ENCODE data around the gene EIF2S2.
A peak's percentile ranks its signal among the peaks of the same experiment; 100 is the strongest.

The EIF2S2 gene

DNA sequence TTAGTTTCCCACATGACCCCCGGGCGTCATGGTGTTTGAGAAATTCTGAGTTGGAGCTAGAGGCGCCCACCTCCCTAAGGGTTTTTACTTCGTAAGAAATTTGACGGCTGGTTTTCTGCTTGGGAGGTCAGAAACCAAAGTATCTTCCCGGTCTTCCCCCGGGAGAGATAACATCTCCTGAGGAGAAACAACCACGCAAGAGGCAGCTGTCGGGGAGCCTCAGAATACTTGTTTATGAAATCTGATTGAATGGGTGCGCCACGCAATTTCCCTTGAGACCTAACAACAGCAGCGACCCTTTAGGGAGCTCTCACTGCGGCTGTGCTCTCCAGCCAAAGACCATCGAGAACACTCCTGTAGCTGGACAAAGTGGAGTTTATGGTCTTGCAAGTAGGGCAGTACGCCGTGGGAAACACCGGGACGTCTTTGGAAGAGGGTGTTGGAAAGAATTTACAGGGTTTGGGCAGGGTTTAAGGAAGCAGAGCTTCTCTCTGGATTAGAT is 608 bp upstream of the EIF2S2 start:
- H3K27ac ChIP-seq (ENCODE audit: low read depth, low read length) = peak overlapping the region; percentile 69
- peak overlapping the region; percentile 94 for H3K9ac ChIP-seq (ENCODE audit: low read length)
- peaks cover 9% of the 10 kb centered on the region; the same call in 1 of the 2 replicates for H3F3A ChIP-seq (ENCODE audit: insufficient read depth)
- peaks cover 44% of the 10 kb centered on the region for H3K79me2 ChIP-seq (ENCODE audit: insufficient read depth, low read length)
- TF ChIP-seq EZH2phosphoT487 (conservative IDR thresholded peaks at IDR 0.05; ENCODE audit: low read length) = no peak
- TF ChIP-seq, protein P1, sequence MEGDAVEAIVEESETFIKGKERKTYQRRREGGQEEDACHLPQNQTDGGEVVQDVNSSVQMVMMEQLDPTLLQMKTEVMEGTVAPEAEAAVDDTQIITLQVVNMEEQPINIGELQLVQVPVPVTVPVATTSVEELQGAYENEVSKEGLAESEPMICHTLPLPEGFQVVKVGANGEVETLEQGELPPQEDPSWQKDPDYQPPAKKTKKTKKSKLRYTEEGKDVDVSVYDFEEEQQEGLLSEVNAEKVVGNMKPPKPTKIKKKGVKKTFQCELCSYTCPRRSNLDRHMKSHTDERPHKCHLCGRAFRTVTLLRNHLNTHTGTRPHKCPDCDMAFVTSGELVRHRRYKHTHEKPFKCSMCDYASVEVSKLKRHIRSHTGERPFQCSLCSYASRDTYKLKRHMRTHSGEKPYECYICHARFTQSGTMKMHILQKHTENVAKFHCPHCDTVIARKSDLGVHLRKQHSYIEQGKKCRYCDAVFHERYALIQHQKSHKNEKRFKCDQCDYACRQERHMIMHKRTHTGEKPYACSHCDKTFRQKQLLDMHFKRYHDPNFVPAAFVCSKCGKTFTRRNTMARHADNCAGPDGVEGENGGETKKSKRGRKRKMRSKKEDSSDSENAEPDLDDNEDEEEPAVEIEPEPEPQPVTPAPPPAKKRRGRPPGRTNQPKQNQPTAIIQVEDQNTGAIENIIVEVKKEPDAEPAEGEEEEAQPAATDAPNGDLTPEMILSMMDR (IDR thresholded peaks at IDR 0.05; ENCODE audit: insufficient read depth, low read length, poor library complexity, severe bottlenecking) = no peak
- no peaks in the 10 kb centered on the region for H3K9me2 ChIP-seq (replicated peaks; ENCODE audit: insufficient read depth, low read length)
- peak overlapping the region; percentile 99 for H3K4me2 ChIP-seq (ENCODE audit: low read depth, low read length, poor library complexity, severe bottlenecking)
- H2AFZ ChIP-seq (ENCODE audit: low read depth, low read length, severe bottlenecking) = peak overlapping the region; percentile 89
- no peaks in the 10 kb centered on the region for H3K9me3 ChIP-seq (ENCODE audit: insufficient read depth, low read length)
- peak overlapping the region; percentile 83 for H3K4me3 ChIP-seq (ENCODE audit: insufficient read depth, low read length, poor library complexity, severe bottlenecking)
- H3K27me3 ChIP-seq (ENCODE audit: low read length) = no peaks in the 10 kb centered on the region
- H4K20me1 ChIP-seq (ENCODE audit: low read depth, low read length) = peaks cover 32% of the 10 kb centered on the region
- peaks cover 20% of the 10 kb centered on the region for H3K36me3 ChIP-seq (ENCODE audit: low read length)

DNA sequence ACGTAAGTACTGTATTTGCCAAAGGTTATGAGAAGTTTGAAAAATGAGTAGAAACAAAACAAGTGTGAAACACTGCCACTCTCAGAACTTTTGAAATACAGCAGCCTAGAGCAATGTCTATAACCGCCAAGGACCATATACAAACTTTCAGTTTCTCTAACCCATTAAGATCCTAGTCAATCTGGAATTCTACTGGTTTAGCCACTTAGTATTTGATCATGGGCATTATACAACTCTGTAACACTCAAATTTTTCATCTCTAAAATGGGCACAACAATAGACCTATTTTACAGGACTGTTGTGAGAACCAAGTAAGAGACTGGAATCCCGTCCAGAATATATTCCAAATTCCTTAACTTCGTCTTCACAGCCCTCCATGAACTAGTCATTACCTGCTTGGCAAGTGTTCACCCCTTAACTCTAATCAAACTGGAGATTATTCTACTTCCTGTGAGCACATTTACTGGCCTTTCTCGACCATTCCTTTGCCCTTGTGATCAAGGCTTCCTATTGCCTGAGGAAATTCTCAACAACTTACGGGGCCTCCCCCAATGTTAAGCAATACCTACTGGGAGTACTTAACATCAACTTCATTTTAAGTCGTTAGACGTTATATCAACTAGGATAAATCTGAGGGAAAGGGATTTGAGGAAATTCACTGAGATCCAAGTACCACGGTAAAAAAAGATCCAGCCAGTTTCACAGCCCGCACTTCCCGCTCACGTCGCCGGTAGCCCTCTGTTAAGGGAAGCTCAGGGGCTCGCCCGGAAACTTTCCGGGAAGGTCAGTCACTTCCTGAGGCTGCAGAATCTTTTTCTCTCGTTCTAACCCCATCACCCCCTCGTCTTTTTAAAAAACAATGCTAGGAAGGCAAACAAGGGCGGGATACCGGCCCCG is 1.1 kb downstream of the EIF2S2 start:
- Histone ChIP-seq H3K9me2 (replicated peaks; ENCODE audit: insufficient read depth, low read length) (no peaks in the 10 kb centered on the region), H3K4me2 (ENCODE audit: low read depth, low read length, poor library complexity, severe bottlenecking) (peak overlapping the region; percentile 82), H3K36me3 (ENCODE audit: low read length) (peaks cover 29% of the 10 kb centered on the region), H3K27ac (ENCODE audit: low read depth, low read length) (peak overlapping the region; percentile 83), H3K79me2 (ENCODE audit: insufficient read depth, low read length) (peaks cover 60% of the 10 kb centered on the region), H3K27me3 (ENCODE audit: low read length) (no peaks in the 10 kb centered on the region), H4K20me1 (ENCODE audit: low read depth, low read length) (peaks cover 45% of the 10 kb centered on the region), H3K4me3 (ENCODE audit: insufficient read depth, low read length, poor library complexity, severe bottlenecking) (peak overlapping the region; percentile 76), H3K9ac (ENCODE audit: low read length) (peak overlapping the region; percentile 94), H3K9me3 (ENCODE audit: insufficient read depth, low read length) (no peaks in the 10 kb centered on the region), H2AFZ (ENCODE audit: low read depth, low read length, severe bottlenecking) (no peak overlapping the region), H3F3A (ENCODE audit: insufficient read depth) (peaks cover 12% of the 10 kb centered on the region; the same call in 1 of the 2 replicates)
- TF ChIP-seq, protein P1 (IDR thresholded peaks at IDR 0.05; ENCODE audit: insufficient read depth, low read length, poor library complexity, severe bottlenecking) = no peak
- no peak for TF ChIP-seq EZH2phosphoT487 (conservative IDR thresholded peaks at IDR 0.05; ENCODE audit: low read length)

DNA sequence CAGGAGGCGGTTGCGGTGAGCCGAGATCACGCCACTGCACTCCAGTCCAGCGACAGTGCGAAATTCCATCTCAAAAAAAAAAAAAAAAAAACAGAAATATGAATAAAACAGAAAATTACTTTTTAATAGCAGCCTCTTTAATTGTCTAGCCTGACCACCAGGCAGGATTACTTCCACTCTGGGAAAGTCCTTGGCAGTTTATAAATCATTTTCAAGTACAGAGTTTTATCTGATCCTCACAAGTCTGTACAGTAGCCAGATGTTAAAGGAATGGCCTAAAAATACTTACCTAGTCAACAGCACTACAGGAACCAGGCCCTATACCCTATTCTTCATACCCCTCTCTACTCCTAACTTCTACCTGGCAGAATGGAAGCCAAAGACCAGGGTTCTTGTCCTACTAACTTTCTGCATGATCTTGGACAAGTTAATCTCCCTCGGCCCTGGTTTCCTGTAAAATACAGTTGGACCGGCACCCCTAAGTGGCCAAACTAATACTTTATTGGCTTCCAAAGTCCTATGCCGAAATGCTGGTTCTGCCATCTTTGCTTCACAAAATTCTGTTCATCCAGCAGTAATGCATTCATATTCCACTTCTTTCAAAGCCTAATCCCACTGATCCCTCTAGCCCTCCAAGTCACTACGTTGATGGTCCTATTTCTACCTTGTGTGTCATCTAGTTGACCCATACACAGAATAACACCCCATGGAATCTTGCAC is 1.9 kb downstream of the EIF2S2 start:
- peak overlapping the region; percentile 94 for H3K9ac ChIP-seq (ENCODE audit: low read length)
- TF ChIP-seq, protein P1 (IDR thresholded peaks at IDR 0.05; ENCODE audit: insufficient read depth, low read length, poor library complexity, severe bottlenecking) = no peak
- no peak for TF ChIP-seq EZH2phosphoT487 (conservative IDR thresholded peaks at IDR 0.05; ENCODE audit: low read length)
- H3K9me2 ChIP-seq (replicated peaks; ENCODE audit: insufficient read depth, low read length) = no peaks in the 10 kb centered on the region
- peaks cover 36% of the 10 kb centered on the region for H3K36me3 ChIP-seq (ENCODE audit: low read length)
- peaks cover 69% of the 10 kb centered on the region for H3K79me2 ChIP-seq (ENCODE audit: insufficient read depth, low read length)
- no peaks in the 10 kb centered on the region for H3K9me3 ChIP-seq (ENCODE audit: insufficient read depth, low read length)
- peaks cover 12% of the 10 kb centered on the region; the same call in 1 of the 2 replicates for H3F3A ChIP-seq (ENCODE audit: insufficient read depth)
- 0 out of 2 replicates have a peak overlapping the region, but pooled peaks have one; percentile 83 for H3K27ac ChIP-seq (ENCODE audit: low read depth, low read length)
- no peaks in the 10 kb centered on the region for H3K27me3 ChIP-seq (ENCODE audit: low read length)
- H4K20me1 ChIP-seq (ENCODE audit: low read depth, low read length) = peaks cover 53% of the 10 kb centered on the region
- H2AFZ ChIP-seq (ENCODE audit: low read depth, low read length, severe bottlenecking) = no peak overlapping the region
- peak overlapping the region; percentile 82 for H3K4me2 ChIP-seq (ENCODE audit: low read depth, low read length, poor library complexity, severe bottlenecking)
- H3K4me3 ChIP-seq (ENCODE audit: insufficient read depth, low read length, poor library complexity, severe bottlenecking) = peak overlapping the region; percentile 76

Data from SU-DHL-6 (cell line).